IMR-90 (cell line): ENCODE results near the gene CAPN8. TPM values are rescaled to one million over a fixed set of nuclear protein-coding genes. Genes with fewer than 3 reads are reported as not detected.

Experiments used
- ATAC-seq: fragments of 200-7000 bp; cut with Tn5 transposase; 2 replicates; pipeline ENCODE4 v1.9.1; 2020; ENCODE audit warnings: low read depth, mild to moderate bottlenecking, moderate library complexity
- BruUV-seq: library from RNA; stranded (reverse); fragments of 400-500 nt; replicated peaks from 2 replicates; lab custom pipeline; 2021; lab: Mats Ljungman, UMichigan
- CTCF ChIA-PET: fragments of 300-600 bp; formaldehyde crosslinking; extraction: SDS; loops from one replicate; lab custom pipeline; 2021; ENCODE audit warnings: antibody characterized with exemption; lab: Yijun Ruan, JAX
- POLR2A ChIA-PET: fragments of 300-600 bp; sonication (Branson Sonifier 250); formaldehyde crosslinking; loops from one replicate; lab custom pipeline; 2022; ENCODE audit warnings: antibody characterized with exemption; ENCODE audit not compliant: unreplicated experiment; lab: Charles Lee
- DNase-seq: peaks from one replicate; pipeline ENCODE4 v3.0.0; 2013
- H2AFZ ChIP-seq: replicated peaks from 2 replicates; pipeline ENCODE3; 2013; ENCODE audit warnings: low read length, mild to moderate bottlenecking; ENCODE audit not compliant: poor library complexity
- H2AK5ac ChIP-seq: 2 replicates; pipeline ENCODE4 v1.6.1; 2013; ENCODE audit warnings: low read depth, low read length, inconsistent platforms
- H2AK9ac ChIP-seq: replicated peaks from 2 replicates; pipeline ENCODE3; 2013; ENCODE audit warnings: mild to moderate bottlenecking, low read depth, low read length, moderate library complexity; ENCODE audit not compliant: poor library complexity
- H2BK120ac ChIP-seq: 2 replicates; pipeline ENCODE4 v1.6.1; 2013; ENCODE audit warnings: low read depth, low read length, inconsistent platforms
- H2BK15ac ChIP-seq: 3 replicates; pipeline ENCODE4 v1.6.1; 2013; ENCODE audit warnings: low read depth, low read length, inconsistent platforms
- H2BK20ac ChIP-seq: 2 replicates; pipeline ENCODE4 v1.6.1; 2013; ENCODE audit warnings: low read depth, mild to moderate bottlenecking, inconsistent platforms, low read length, moderate library complexity
- H2BK5ac ChIP-seq: 2 replicates; pipeline ENCODE4 v1.6.1; 2013; ENCODE audit warnings: mild to moderate bottlenecking, low read depth, low read length, inconsistent platforms; ENCODE audit not compliant: poor library complexity, severe bottlenecking
- H3K14ac ChIP-seq: replicated peaks from 2 replicates; pipeline ENCODE4 v1.6.1; 2013; ENCODE audit warnings: low read depth, low read length, inconsistent platforms
- H3K18ac ChIP-seq: 2 replicates; pipeline ENCODE4 v1.6.1; 2013; ENCODE audit warnings: low read depth, low read length, control low read depth
- H3K23ac ChIP-seq: 2 replicates; pipeline ENCODE4 v1.6.1; 2013; ENCODE audit warnings: low read depth, low read length, inconsistent platforms
- H3K27ac ChIP-seq: 2 replicates; pipeline ENCODE4 v1.5.1; 2013; ENCODE audit warnings: mild to moderate bottlenecking, control low read depth, low read length; ENCODE audit not compliant: insufficient read depth
- H3K27me3 ChIP-seq: 2 replicates; pipeline ENCODE4 v1.6.1; 2013; ENCODE audit warnings: low read length; ENCODE audit not compliant: control insufficient read depth, insufficient read depth
- H3K36me3 ChIP-seq: 2 replicates; pipeline ENCODE4 v1.6.1; 2013; ENCODE audit warnings: low read length, mixed read lengths; ENCODE audit not compliant: control insufficient read depth, insufficient read depth
- H3K4ac ChIP-seq: 2 replicates; pipeline ENCODE4 v1.6.1; 2013; ENCODE audit warnings: low read depth, low read length, inconsistent platforms
- H3K4me1 ChIP-seq: 2 replicates; pipeline ENCODE4 v1.6.1; 2013; ENCODE audit warnings: low read length, mixed read lengths; ENCODE audit not compliant: control insufficient read depth, insufficient read depth
- H3K4me2 ChIP-seq: 2 replicates; pipeline ENCODE4 v1.6.1; 2013; ENCODE audit warnings: low read depth, mild to moderate bottlenecking, control low read depth, low read length, moderate library complexity
- H3K4me3 ChIP-seq: 2 replicates; pipeline ENCODE4 v1.5.1; 2013; ENCODE audit warnings: low read depth, mild to moderate bottlenecking, control low read depth, low read length, moderate library complexity; ENCODE audit not compliant: insufficient read depth
- H3K56ac ChIP-seq: 2 replicates; pipeline ENCODE4 v1.6.1; 2013; ENCODE audit warnings: low read length, inconsistent platforms; ENCODE audit not compliant: insufficient read depth; ENCODE audit errors: extremely low read depth
- H3K79me1 ChIP-seq, 2 experiments: 2 replicates each; pipeline ENCODE4 v1.6.1; 2013; ENCODE audit warnings: low read length in 2 of 2, inconsistent platforms in 1 of 2, low read depth in 1 of 2
- H3K9ac ChIP-seq: 2 replicates; pipeline ENCODE4 v1.6.1; 2013; ENCODE audit warnings: low read depth, low read length, control low read depth
- H3K9me1 ChIP-seq: 2 replicates; pipeline ENCODE4 v1.6.1; 2013; ENCODE audit warnings: low read length, inconsistent platforms; ENCODE audit not compliant: insufficient read depth
- H3K9me3 ChIP-seq: 2 replicates; pipeline ENCODE4 v1.6.1; 2013; ENCODE audit warnings: low read length; ENCODE audit not compliant: control insufficient read depth, insufficient read depth
- H4K20me1 ChIP-seq: 2 replicates; pipeline ENCODE4 v1.6.1; 2013; ENCODE audit warnings: low read length, inconsistent platforms; ENCODE audit not compliant: insufficient read depth
- H4K5ac ChIP-seq: 2 replicates; pipeline ENCODE4 v1.6.1; 2013; ENCODE audit warnings: mild to moderate bottlenecking, low read depth, low read length, control low read depth
- H4K8ac ChIP-seq, 2 experiments: 2 replicates each; pipeline ENCODE4 v1.6.1; 2013; ENCODE audit warnings: low read depth in 2 of 2, low read length in 2 of 2, control low read depth in 1 of 2, inconsistent platforms in 1 of 2
- H4K91ac ChIP-seq: 2 replicates; pipeline ENCODE4 v1.6.1; 2013; ENCODE audit warnings: low read depth, low read length, inconsistent platforms; ENCODE audit not compliant: insufficient read depth
- BHLHE40 ChIP-seq: fragments of 150-350 bp; IDR thresholded peaks from 2 replicates; pipeline ENCODE4 v1.6.1; 2016; ENCODE audit warnings: mild to moderate bottlenecking, low read depth, low read length
- CEBPB ChIP-seq: IDR thresholded peaks from 2 replicates; pipeline ENCODE4 v1.6.1; 2012; ENCODE audit warnings: low read depth, low read length, improper control_type of control experiment
- CHD1 ChIP-seq: IDR thresholded peaks from 2 replicates; pipeline ENCODE4 v1.6.1; 2012; ENCODE audit warnings: low read depth, low read length, improper control_type of control experiment
- CTCF ChIP-seq: conservative IDR thresholded peaks from 2 replicates; pipeline ENCODE4 v1.5.1; 2012; ENCODE audit warnings: mild to moderate bottlenecking, low read depth, low read length, improper control_type of control experiment
- ELK1 ChIP-seq: fragments of 150-350 bp; IDR thresholded peaks from 2 replicates; pipeline ENCODE4 v1.6.1; 2016; ENCODE audit warnings: low read depth, mild to moderate bottlenecking, low read length, moderate library complexity, borderline replicate concordance
- FOS ChIP-seq: fragments of 150-350 bp; IDR thresholded peaks from 2 replicates; pipeline ENCODE4 v1.6.1; 2016; ENCODE audit warnings: low read depth, low read length
- MAFK ChIP-seq: IDR thresholded peaks from 2 replicates; pipeline ENCODE4 v1.6.1; 2012; ENCODE audit warnings: low read depth, low read length, improper control_type of control experiment
- MAZ ChIP-seq: IDR thresholded peaks from 2 replicates; pipeline ENCODE4 v1.6.1; 2012; ENCODE audit warnings: low read depth, mild to moderate bottlenecking, low read length, improper control_type of control experiment, moderate library complexity, borderline replicate concordance
- MXI1 ChIP-seq: IDR thresholded peaks from 2 replicates; pipeline ENCODE4 v1.6.1; 2012; ENCODE audit warnings: low read depth, mild to moderate bottlenecking, low read length, moderate library complexity, borderline replicate concordance
- NFE2L2 ChIP-seq: fragments of 150-350 bp; IDR thresholded peaks from 2 replicates; pipeline ENCODE4 v1.6.1; 2016; ENCODE audit warnings: low read depth, mild to moderate bottlenecking, low read length
- POLR2A ChIP-seq: IDR thresholded peaks from 2 replicates; pipeline ENCODE4 v1.6.1; 2012; ENCODE audit warnings: mild to moderate bottlenecking, low read depth, low read length
- RAD21 ChIP-seq: IDR thresholded peaks from 2 replicates; pipeline ENCODE4 v1.6.1; 2012; ENCODE audit warnings: low read length, improper control_type of control experiment
- RCOR1 ChIP-seq: IDR thresholded peaks from 2 replicates; pipeline ENCODE4 v1.6.1; 2012; ENCODE audit warnings: mild to moderate bottlenecking, low read length, improper control_type of control experiment; ENCODE audit not compliant: insufficient replicate concordance
- RFX5 ChIP-seq: IDR thresholded peaks from 2 replicates; pipeline ENCODE4 v1.8.0; 2012; ENCODE audit warnings: low read depth, mild to moderate bottlenecking, low read length, moderate library complexity
- SMC3 ChIP-seq: fragments of 150-350 bp; IDR thresholded peaks from 2 replicates; pipeline ENCODE4 v1.6.1; 2016; ENCODE audit warnings: low read depth, mild to moderate bottlenecking, antibody characterized with exemption, low read length, moderate library complexity
- USF2 ChIP-seq: fragments of 150-350 bp; IDR thresholded peaks from 2 replicates; pipeline ENCODE4 v1.6.1; 2017; ENCODE audit warnings: mild to moderate bottlenecking, antibody characterized with exemption, low read length, low read depth
- whole genome bisulfite sequencing, 2 experiments: methylation state at CpG; one replicate each; pipeline versions ENCODE4 v1.1.5 to v1.1.7; 2013; ENCODE audit warnings: missing lambda C conversion rate in 2 of 2; ENCODE audit not compliant: insufficient read length in 1 of 2; ENCODE audit errors: extremely low coverage in 2 of 2; 5-methylcytosine and 5-hydroxymethylcytosine counted together
- dilution Hi-C: fragments of 300-500 bp; cut with HindIII; formaldehyde crosslinking; loops from one replicate; pipeline ENCODE4 v1.14.3; 2018; ENCODE audit warnings: low sequenced_read_pairs; ENCODE audit not compliant: unreplicated experiment
- in situ Hi-C: fragments of 300-500 bp; cut with MboI; formaldehyde crosslinking; loops from 3 replicates; pipeline ENCODE4 v1.14.3; 2019; ENCODE audit warnings: low sequenced_read_pairs, inconsistent platforms, mixed read lengths
- intact Hi-C: fragments of 100-400 bp; cut with micrococcal nuclease; formaldehyde crosslinking; loops from 2 replicates; pipeline ENCODE4 v1.10.0; 2022
- polyA plus RNA-seq, 3 experiments: library from polyadenylated mRNA; depleted of rRNA; stranded (reverse); fragments of >200 nt; gene quantifications; 2 replicates each; pipeline ENCODE4 v1.2.3, GENCODE V29; 2012; ENCODE audit warnings: low replicate concordance in 1 of 3
- total RNA-seq: library from RNA; depleted of rRNA; stranded (reverse); fragments of >200 nt; gene quantifications from 2 replicates; pipeline ENCODE4 v1.2.3, GENCODE V29; 2012

Gene CAPN8
- total and polyA plus RNA-seq, 2 of the 4 experiments (the other 2 are of a cell fraction), result not detected

- no CpG with 5 or more reads among the region's 1 CpG for WGBS, 2 experiments
Observed at GRCh38 chr1:223647249-223647648, 18.3 kb downstream of the CAPN8 start.

More at GRCh38 chr1:223647249-223647648, 18.3 kb downstream of the CAPN8 start:
- ATAC-seq, result no peak
- no peak for DNase-seq
- Histone ChIP-seq H2BK5ac (no peak overlapping the region), H3K79me1 (no peaks in the 10 kb centered on the region), H3K27ac (no peak overlapping the region), H2BK120ac (no peak overlapping the region), H3K23ac (no peak overlapping the region), H3K18ac (no peak overlapping the region), H2AK9ac (no peak overlapping the region), H4K5ac (no peak overlapping the region), H3K4me2 (no peak overlapping the region), H3K9me3 (no peaks in the 10 kb centered on the region), H4K20me1 (no peaks in the 10 kb centered on the region), H3K27me3 (peaks cover 40% of the 10 kb centered on the region), H3K56ac (no peak overlapping the region), H3K4me1 (no peaks in the 10 kb centered on the region), H3K9ac (no peak overlapping the region), H2BK20ac (no peak overlapping the region), H3K4ac (no peak overlapping the region), H4K91ac (no peak overlapping the region), H2AFZ (no peak overlapping the region), H3K9me1 (no peaks in the 10 kb centered on the region; the same call in 1 of the 2 replicates), H4K8ac (no peak overlapping the region), H3K36me3 (no peaks in the 10 kb centered on the region), H2BK15ac (no peak overlapping the region), H3K14ac (no peak overlapping the region), H2AK5ac (no peak overlapping the region), H3K4me3 (no peak overlapping the region)
- in situ Hi-C loops, result no loop called here
- TF ChIP-seq NFE2L2 (no peak), CEBPB (no peak), MXI1 (no peak), POLR2A (no peak), MAFK (no peak), MAZ (no peak), ELK1 (no peak), FOS (no peak), RFX5 (no peak), RAD21 (no peak), SMC3 (no peak), BHLHE40 (no peak), USF2 (no peak), RCOR1 (no peak), CHD1 (no peak), CTCF (no peak)
- dilution Hi-C loops, result no loop called here
- intact Hi-C loops, result no loop called here
- POLR2A ChIA-PET, result no interaction called here
- CTCF ChIA-PET, result no interaction called here
- BruUV-seq, result no TSS peak
